Stomach smooth muscle (tissue), 2 donors: ENCODE results near the gene CCDC201.

Experiments
- H3K27ac ChIP-seq: one replicate; pipeline ENCODE4 v1.7.0; 2013; ENCODE audit warnings: mild to moderate bottlenecking, low read length, inconsistent platforms
- H3K27me3 ChIP-seq, 2 donors: one replicate each; pipeline ENCODE4 v1.7.0; 2013; ENCODE audit warnings: low read length in 2 of 2; ENCODE audit not compliant: insufficient read depth in 2 of 2, control insufficient read depth in 1 of 2
- H3K36me3 ChIP-seq, 2 donors: one replicate each; pipeline ENCODE4 v1.7.0; 2013; ENCODE audit warnings: low read length in 2 of 2; ENCODE audit not compliant: control insufficient read depth in 2 of 2, insufficient read depth in 2 of 2
- H3K4me1 ChIP-seq: one replicate; pipeline ENCODE4 v1.7.0; 2013; ENCODE audit warnings: low read length; ENCODE audit not compliant: control insufficient read depth, insufficient read depth
- H3K4me3 ChIP-seq, 2 donors: one replicate each; pipeline ENCODE4 v1.7.0; 2013; ENCODE audit warnings: low read length in 2 of 2
- H3K9ac ChIP-seq, 2 donors: one replicate each; pipeline ENCODE4 v1.7.0; 2013; ENCODE audit warnings: low read length in 2 of 2, mild to moderate bottlenecking in 1 of 2
- H3K9me3 ChIP-seq, 2 donors: one replicate each; pipeline ENCODE4 v1.7.0; 2013; ENCODE audit warnings: low read length in 2 of 2; ENCODE audit not compliant: control insufficient read depth in 2 of 2
- donor health status: healthy.
- donor health status: Pancreatic carcinoma.

The CCDC201 gene

GRCh38 chr7:45914911-45915310 lies 42.0 kb upstream of the CCDC201 start:
- H3K36me3 ChIP-seq: no peaks in the 10 kb centered on the region
- no peaks in the 10 kb centered on the region for H3K9me3 ChIP-seq
- H3K9ac ChIP-seq: no peak overlapping the region

DNA sequence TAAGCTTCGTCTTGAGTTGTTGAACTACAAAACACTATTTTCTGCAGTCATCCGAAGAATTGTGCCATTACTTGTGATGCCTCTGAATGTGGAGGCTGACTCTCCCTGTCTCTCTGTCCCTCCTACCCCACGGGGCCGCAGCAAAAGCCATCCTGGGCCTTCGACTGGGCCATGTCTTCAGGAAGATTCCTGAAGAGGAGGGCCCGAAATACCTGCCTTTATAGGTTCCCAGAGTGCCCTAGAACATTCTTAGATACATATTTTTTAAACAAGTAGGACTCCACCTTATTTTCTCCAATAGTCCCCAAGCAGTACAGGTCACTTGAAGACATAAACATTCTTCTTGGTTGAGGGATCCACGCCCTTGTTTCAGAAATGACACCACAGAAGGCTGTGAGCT lies 40.1 kb upstream of the CCDC201 start:
- Histone ChIP-seq H3K9ac (no peak overlapping the region), H3K27me3 (peaks cover 6% of the 10 kb centered on the region in 2 donors), H3K4me1 (peaks cover 3% of the 10 kb centered on the region), H3K27ac (no peak overlapping the region), H3K36me3 (no peaks in the 10 kb centered on the region), H3K4me3 (no peak overlapping the region), H3K9me3 (no peaks in the 10 kb centered on the region)

More at GRCh38 chr7:45914911-45915310, 42.0 kb upstream of the CCDC201 start:
- Histone ChIP-seq H3K4me1 (peaks cover 7% of the 10 kb centered on the region), H3K4me3 (no peak overlapping the region), H3K27ac (no peak overlapping the region), H3K27me3 (peaks cover 16 to 24% of the 10 kb centered on the region in 2 donors)

GRCh38 chr7:45911311-45911710 lies 38.4 kb upstream of the CCDC201 start:
- Histone ChIP-seq H3K9me3 (no peaks in the 10 kb centered on the region), H3K9ac (no peak overlapping the region), H3K27me3 (peaks cover 1 to 2% of the 10 kb centered on the region in 2 donors), H3K4me1 (no peaks in the 10 kb centered on the region), H3K4me3 (no peak overlapping the region), H3K27ac (no peak overlapping the region), H3K36me3 (no peaks in the 10 kb centered on the region)

DNA sequence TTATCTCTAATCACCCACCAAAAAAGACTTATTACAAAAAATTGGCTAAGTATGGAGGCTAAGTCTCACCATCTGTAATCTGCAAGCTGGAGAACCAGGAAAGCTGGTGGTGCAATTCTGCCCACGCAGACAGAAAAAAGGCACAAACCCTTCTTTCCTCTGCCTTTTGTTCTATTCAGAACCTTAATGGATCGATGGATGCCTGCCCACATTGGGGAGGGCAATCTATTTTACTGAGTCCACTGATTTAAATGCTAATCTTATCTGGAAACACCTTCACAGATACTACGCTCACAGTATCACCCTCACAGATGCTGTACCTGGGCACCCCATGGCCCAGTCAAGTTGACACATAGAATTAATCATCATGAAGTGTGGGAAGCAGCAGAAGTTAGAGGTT lies 38.0 kb upstream of the CCDC201 start:
- H3K9ac ChIP-seq: no peak overlapping the region
- H3K36me3 ChIP-seq: no peaks in the 10 kb centered on the region
- no peak overlapping the region for H3K4me3 ChIP-seq
- H3K27ac ChIP-seq: no peak overlapping the region
- H3K4me1 ChIP-seq: no peaks in the 10 kb centered on the region
- no peaks in the 10 kb centered on the region for H3K9me3 ChIP-seq
- peaks cover 0 to 2% of the 10 kb centered on the region in 2 donors for H3K27me3 ChIP-seq

GRCh38 chr7:45909561-45909960 lies 36.7 kb upstream of the CCDC201 start:
- H3K27ac ChIP-seq: no peak overlapping the region
- H3K4me3 ChIP-seq: no peak overlapping the region
- no peaks in the 10 kb centered on the region for H3K4me1 ChIP-seq
- no peak overlapping the region for H3K9ac ChIP-seq
- no peaks in the 10 kb centered on the region for H3K36me3 ChIP-seq
- H3K9me3 ChIP-seq: no peaks in the 10 kb centered on the region
- peaks cover 0 to 2% of the 10 kb centered on the region in 2 donors for H3K27me3 ChIP-seq

GRCh38 chr7:45902820-45903219 lies 29.9 kb upstream of the CCDC201 start:
- Histone ChIP-seq H3K4me1 (no peaks in the 10 kb centered on the region), H3K9me3 (no peaks in the 10 kb centered on the region), H3K4me3 (no peak overlapping the region), H3K9ac (no peak overlapping the region), H3K27ac (no peak overlapping the region), H3K36me3 (no peaks in the 10 kb centered on the region), H3K27me3 (no peaks in the 10 kb centered on the region)

- H3K4me3 ChIP-seq: no peak overlapping the region
- H3K36me3 ChIP-seq: no peaks in the 10 kb centered on the region
- H3K4me1 ChIP-seq: no peaks in the 10 kb centered on the region
- H3K9me3 ChIP-seq: peaks cover 0 to 2% of the 10 kb centered on the region in 2 donors
- no peaks in the 10 kb centered on the region for H3K27me3 ChIP-seq
- H3K9ac ChIP-seq: no peak overlapping the region
- H3K27ac ChIP-seq: no peak overlapping the region
Observed at GRCh38 chr7:45901566-45901965, 28.7 kb upstream of the CCDC201 start.

- no peaks in the 10 kb centered on the region for H3K36me3 ChIP-seq
- peaks cover 0 to 2% of the 10 kb centered on the region in 2 donors for H3K9me3 ChIP-seq
- H3K4me1 ChIP-seq: no peaks in the 10 kb centered on the region
- H3K27me3 ChIP-seq: peaks cover 2 to 6% of the 10 kb centered on the region in 2 donors
- H3K27ac ChIP-seq: no peak overlapping the region
- H3K9ac ChIP-seq: no peak overlapping the region
- no peak overlapping the region for H3K4me3 ChIP-seq
Observed at GRCh38 chr7:45898222-45898621, 25.3 kb upstream of the CCDC201 start.

- H3K27ac ChIP-seq: no peak overlapping the region
- H3K9me3 ChIP-seq: peaks cover 0 to 2% of the 10 kb centered on the region in 2 donors
- no peak overlapping the region for H3K9ac ChIP-seq
- H3K4me3 ChIP-seq: no peak overlapping the region
- H3K4me1 ChIP-seq: no peaks in the 10 kb centered on the region
- H3K27me3 ChIP-seq: peaks cover 5 to 6% of the 10 kb centered on the region in 2 donors
- no peaks in the 10 kb centered on the region for H3K36me3 ChIP-seq
Observed at GRCh38 chr7:45897042-45897690, 24.3 kb upstream of the CCDC201 start.

DNA sequence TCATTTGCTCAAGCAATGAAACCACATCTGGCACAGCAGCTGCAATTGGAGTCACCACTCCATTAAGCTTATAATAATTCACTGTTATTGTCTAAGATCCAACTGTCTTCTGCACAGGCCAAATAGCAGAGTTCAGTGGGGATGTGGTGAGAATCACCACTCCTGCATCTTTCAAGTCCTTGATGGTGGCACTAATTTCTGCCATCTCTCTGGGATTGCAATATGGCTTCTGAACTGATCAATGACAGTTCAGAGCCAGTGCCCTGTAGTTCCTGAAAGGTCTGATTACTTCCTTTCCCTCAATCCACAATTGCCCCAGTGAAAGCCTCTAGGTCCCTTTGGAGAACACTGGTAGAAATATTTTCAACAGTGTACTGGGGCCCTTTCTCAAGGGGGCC lies 21.8 kb upstream of the CCDC201 start:
- H3K9ac ChIP-seq: no peak overlapping the region

DNA sequence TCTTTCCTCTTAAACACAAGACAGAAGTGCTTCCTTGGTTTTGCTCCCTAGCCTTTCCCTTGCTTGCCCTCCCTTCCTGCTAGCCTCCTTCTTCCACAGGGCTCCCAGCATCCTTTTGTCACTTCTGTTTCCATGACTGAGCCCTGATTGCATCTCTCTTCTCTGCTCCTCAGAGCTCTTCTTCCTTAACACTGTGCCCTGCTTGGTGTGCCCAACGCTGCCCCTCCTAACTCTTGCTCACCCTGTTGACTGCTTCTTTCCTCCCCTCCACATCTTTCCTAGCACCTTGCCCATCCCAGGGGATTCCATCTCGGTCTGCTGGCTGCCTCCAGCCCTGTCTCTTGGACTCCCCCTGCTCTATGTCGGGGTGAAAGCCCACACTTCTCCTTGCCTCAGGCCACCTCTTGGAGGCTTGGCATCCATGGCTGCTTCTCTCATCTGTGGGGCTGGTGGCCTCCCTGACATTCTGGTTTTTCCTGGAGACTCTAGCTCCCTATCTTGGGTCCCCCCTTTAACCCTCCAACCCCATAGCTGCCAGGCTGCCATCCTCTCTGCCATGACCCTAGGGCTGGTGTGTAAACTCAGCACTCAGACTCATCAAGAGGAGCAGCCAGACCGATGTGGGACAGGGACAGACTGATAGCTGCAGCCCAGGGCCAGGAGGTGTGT lies 21.2 kb upstream of the CCDC201 start:
- Histone ChIP-seq H3K4me1 (no peaks in the 10 kb centered on the region), H3K9me3 (peaks cover 0 to 2% of the 10 kb centered on the region in 2 donors), H3K27me3 (peaks cover 13 to 16% of the 10 kb centered on the region in 2 donors), H3K9ac (no peak overlapping the region), H3K4me3 (no peak overlapping the region), H3K36me3 (no peaks in the 10 kb centered on the region), H3K27ac (no peak overlapping the region)

More for the DNA sequence above, 21.8 kb upstream of the CCDC201 start:
- Histone ChIP-seq H3K27me3 (peaks cover 8 to 11% of the 10 kb centered on the region in 2 donors), H3K36me3 (no peaks in the 10 kb centered on the region), H3K4me3 (no peak overlapping the region), H3K9me3 (peaks cover 0 to 2% of the 10 kb centered on the region in 2 donors), H3K27ac (no peak overlapping the region), H3K4me1 (no peaks in the 10 kb centered on the region)
